ENCODE measurements around the gene ILKAP.

ILKAP gene

DNA sequence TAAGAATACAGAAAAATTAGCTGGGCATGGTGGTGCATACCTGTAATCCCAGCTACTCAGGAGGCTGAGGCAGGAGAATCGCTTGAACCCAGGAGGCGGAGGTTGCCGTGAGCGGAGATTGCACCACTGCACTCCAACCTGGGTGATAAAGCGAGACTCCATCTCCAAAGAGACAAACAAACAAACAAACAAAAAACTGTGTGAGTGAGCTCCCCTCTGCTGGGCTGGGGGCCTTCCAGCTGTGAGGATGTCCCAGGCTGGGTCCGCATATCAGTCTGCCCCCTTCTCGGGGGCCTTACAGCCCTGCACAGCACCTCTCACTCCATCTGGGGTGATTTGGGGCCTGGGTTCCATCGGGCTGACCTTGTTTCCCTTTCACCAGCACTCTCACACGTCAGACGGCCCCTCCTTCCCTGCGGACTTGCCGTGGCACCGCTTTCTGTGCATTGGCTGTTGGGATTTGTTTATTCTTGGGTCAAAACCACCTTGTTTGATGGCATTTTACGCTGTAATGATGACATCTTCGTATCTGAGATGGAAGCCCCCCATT, 67.8 kb downstream of the ILKAP start:
- TF ChIP-seq, protein P1, sequence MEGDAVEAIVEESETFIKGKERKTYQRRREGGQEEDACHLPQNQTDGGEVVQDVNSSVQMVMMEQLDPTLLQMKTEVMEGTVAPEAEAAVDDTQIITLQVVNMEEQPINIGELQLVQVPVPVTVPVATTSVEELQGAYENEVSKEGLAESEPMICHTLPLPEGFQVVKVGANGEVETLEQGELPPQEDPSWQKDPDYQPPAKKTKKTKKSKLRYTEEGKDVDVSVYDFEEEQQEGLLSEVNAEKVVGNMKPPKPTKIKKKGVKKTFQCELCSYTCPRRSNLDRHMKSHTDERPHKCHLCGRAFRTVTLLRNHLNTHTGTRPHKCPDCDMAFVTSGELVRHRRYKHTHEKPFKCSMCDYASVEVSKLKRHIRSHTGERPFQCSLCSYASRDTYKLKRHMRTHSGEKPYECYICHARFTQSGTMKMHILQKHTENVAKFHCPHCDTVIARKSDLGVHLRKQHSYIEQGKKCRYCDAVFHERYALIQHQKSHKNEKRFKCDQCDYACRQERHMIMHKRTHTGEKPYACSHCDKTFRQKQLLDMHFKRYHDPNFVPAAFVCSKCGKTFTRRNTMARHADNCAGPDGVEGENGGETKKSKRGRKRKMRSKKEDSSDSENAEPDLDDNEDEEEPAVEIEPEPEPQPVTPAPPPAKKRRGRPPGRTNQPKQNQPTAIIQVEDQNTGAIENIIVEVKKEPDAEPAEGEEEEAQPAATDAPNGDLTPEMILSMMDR (IDR thresholded peaks at IDR 0.05; ENCODE audit: insufficient read depth, low read length, missing control alignments), result no peak
- no peak for DNase-seq (ENCODE audit: low read depth, low spot score)
- H3K4me3 ChIP-seq (ENCODE audit: low read depth, low read length), result no peak overlapping the region
- ChIA-PET POLR2A (no interaction called here), CTCF (interaction anchor here (0.8 kb wide), 1 partner anchor 125 kb away, joined by 3 read pairs; no protein-coding TSS in a partner anchor)

DNA sequence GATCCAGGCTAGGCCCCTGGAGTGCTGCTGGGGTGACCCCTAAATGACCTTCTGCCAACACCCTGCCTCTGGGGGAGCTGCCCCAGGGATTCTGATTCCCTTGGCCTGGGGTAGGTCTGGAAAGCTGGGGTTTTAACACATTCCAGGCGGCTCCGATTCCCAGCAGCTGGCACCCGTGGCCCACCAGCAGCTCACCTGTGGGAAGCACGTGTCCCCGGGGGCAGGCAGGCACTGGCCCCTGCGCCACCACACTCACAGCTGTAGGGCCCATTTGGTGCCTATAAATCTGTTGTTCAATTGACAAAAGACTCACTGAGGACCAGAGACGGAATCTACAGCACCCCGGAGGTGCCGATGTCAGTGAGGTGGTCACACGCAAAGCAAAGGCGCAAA, 69.1 kb downstream of the ILKAP start:
- ChIA-PET CTCF (no interaction called here), POLR2A (no interaction called here)
- H3K4me3 ChIP-seq (ENCODE audit: low read depth, low read length), result no peak overlapping the region
- DNase-seq (ENCODE audit: low read depth, low spot score), result no peak
- TF ChIP-seq, protein P1 (IDR thresholded peaks at IDR 0.05; ENCODE audit: insufficient read depth, low read length, missing control alignments), result no peak

DNA sequence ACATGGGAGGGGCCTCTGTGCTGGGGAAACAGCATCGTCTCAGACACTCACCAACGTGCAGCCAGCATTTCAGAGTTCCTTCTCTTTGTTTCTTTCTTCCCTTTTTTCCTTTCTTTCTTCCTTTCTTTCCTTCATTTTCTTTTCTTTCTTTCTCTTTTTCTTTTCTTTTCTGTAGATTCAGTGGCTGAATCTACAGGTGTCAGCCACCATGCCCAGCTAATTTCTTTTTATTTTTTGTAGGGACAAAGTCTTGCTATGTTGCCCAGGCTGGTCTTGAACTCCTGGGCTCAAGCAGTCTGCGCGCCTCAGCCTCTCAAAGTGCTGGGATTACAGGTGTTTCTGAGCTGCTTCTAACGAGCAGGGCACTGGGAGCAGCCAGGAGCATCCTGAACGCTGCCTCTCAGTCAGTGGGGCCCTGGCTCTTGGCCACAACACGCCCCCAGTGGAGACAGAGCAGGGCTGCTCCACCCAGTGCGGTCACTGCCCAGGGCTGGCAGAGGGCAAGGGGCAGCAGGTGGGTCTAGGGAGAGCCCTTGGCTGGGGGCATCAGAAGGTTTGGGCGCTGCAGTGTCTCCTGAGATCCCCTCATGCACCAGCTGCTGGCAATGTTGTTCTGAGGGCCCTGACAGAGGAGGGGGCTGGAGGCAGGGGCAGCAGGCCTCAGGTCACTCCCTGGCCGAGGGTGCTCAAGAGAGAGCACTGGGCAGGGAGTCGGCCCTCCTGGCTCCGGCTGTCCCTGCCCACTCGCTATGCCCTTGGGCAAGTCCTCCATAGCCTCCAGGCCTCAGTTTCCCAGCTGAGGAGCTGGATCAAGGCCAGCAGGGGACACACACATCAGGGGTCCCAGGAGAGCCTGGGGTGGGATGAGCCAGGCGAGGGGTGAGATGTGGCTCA, 69.7 kb downstream of the ILKAP start:
- ChIA-PET POLR2A (no interaction called here), CTCF (no interaction called here)
- no peak overlapping the region for H3K4me3 ChIP-seq (ENCODE audit: low read depth, low read length)
- TF ChIP-seq, protein P1 (IDR thresholded peaks at IDR 0.05; ENCODE audit: insufficient read depth, low read length, missing control alignments), result no peak
- DNase-seq (ENCODE audit: low read depth, low spot score), result no peak

DNA sequence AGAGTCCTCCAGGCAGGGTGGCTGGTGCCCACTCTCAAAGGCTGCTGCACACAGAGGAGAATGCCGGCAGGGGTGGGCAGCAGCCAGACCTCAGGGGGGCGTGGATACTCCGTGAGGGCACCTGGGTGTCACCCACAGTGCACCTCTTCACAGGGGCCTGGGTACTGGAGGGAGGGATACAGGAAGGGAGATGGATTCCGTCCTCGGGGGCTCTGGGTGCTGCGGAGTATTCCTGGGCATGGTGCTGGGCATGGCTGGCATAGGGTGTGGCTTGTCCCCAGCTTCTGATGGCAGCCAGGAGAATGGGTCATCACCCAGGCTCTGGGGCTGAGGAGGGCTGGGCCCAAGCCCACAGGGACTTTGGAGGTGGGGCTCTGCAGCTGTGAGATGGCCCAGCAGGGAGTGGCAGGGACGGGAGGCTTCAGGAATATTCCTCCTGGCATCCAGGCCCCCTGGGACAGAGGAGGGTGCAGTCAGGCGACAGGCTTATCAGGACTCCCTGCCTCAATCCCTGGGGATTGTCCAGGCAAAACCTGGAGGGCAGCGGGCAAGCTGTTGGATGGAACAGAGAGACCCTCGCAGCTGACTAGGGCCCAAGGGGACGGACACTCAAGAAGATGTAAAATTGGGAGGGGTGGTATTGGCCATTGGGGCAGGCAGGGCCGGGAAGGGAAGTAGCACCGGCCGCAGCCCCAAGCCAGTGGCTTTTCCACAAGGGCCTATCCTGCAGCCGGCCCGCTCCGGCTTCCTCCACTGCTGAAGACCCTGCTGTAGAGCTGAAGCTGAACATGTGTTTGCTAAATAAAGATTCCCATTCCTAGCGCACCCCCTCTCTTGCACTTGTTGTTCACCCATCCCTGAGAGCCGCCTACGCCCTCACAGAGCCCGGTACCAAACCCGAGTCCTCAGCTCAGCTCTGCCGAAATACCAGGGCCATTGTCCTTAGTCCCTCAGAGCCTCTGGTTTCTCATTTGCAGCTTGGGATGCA, 70.7 kb downstream of the ILKAP start:
- ChIA-PET CTCF (no interaction called here), POLR2A (no interaction called here)

DNA sequence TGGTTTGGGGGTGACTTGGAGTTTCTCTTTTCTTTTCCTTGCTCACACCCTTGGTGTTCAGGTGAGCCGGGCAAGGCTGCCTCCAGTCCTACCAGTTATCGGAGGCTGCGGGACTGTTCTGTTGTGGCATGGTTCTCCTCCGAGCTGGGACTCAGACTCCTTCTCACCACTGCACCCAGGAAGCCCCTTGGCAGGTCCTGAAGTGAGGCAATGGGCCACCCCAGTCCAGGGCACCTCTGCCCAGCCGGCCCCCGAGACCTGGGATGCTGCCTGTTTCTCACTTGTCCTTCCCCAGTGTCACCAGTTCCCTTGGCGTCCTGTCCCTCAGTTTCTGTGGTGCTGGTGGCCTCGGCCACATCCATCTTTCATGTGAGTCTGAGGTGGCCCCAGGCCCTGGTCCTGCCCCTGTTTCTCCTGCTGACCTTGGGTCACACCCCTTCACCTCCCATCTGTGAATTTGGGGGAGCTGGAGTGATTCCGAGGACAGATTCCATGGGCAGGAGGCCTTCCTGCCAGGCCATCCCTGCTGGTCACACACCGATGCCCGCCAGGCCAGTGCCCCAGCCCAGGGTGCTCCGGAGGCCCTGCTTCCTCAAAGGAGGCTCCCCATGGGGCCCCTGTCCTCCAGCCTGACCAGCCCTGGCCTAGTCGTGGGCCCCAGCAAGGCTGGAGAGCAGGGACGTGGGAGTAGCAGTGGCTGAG, 71.6 kb downstream of the ILKAP start:
- no peak for DNase-seq (ENCODE audit: low read depth, low spot score)
- ChIA-PET CTCF (no interaction called here), POLR2A (no interaction called here)
- no peak overlapping the region for H3K4me3 ChIP-seq (ENCODE audit: low read depth, low read length)
- TF ChIP-seq, protein P1 (IDR thresholded peaks at IDR 0.05; ENCODE audit: insufficient read depth, low read length, missing control alignments), result no peak

More for the DNA sequence above, 70.7 kb downstream of the ILKAP start:
- no peak for DNase-seq (ENCODE audit: low read depth, low spot score)
- TF ChIP-seq, protein P1 (IDR thresholded peaks at IDR 0.05; ENCODE audit: insufficient read depth, low read length, missing control alignments), result no peak
- no peak overlapping the region for H3K4me3 ChIP-seq (ENCODE audit: low read depth, low read length)

Measured in AG04449 (cell line).